ENCODE results near the gene DISP1.

Gene DISP1

DNA sequence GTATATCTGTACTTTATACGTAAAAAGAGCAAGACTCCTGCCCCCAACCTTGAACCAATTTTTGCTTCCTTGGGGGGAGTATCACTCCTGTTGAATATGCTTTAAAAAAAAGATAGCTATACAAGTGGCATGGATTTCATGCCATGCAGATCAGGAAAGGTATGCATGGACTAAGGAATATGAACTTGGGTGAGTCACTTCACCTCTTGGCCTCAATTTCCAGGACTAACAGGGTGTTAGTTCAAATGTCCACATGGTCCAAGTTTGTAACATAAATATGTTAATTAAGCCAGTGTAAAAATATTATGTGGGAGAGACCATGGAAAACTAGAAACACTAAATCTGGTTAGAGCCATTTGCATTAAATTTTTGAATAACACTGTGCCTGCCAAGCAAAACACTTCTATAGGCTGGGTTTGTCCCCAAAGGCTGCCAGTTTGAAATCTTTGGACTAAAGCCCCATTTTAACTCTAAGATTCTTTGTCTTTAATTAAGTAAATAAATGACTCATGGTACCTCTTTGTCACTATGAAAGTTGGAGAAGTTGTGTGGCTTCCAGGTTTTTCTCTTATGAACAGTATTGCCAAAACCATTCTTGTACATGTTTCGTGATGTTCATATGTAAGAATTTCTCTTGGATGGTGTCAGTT is 44.7 kb upstream of the DISP1 start (continued):
- TF ChIP-seq, protein P1, sequence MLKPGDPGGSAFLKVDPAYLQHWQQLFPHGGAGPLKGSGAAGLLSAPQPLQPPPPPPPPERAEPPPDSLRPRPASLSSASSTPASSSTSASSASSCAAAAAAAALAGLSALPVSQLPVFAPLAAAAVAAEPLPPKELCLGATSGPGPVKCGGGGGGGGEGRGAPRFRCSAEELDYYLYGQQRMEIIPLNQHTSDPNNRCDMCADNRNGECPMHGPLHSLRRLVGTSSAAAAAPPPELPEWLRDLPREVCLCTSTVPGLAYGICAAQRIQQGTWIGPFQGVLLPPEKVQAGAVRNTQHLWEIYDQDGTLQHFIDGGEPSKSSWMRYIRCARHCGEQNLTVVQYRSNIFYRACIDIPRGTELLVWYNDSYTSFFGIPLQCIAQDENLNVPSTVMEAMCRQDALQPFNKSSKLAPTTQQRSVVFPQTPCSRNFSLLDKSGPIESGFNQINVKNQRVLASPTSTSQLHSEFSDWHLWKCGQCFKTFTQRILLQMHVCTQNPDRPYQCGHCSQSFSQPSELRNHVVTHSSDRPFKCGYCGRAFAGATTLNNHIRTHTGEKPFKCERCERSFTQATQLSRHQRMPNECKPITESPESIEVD (tag by site-specific recombination; IDR thresholded peaks at IDR 0.05): no peak
- no peak for TF ChIP-seq ZNF830 (tag by site-specific recombination; IDR thresholded peaks at IDR 0.05; ENCODE audit: low read depth)
- TF ChIP-seq ZNF514 (tag by site-specific recombination; IDR thresholded peaks at IDR 0.05): no peak
- no peak for TF ChIP-seq ZNF19 (tag by site-specific recombination; IDR thresholded peaks at IDR 0.05; ENCODE audit: low read depth)
- TF ChIP-seq ZNF610 (tag by site-specific recombination; IDR thresholded peaks at IDR 0.05; ENCODE audit: borderline replicate concordance): no peak
- TF ChIP-seq, protein P2, sequence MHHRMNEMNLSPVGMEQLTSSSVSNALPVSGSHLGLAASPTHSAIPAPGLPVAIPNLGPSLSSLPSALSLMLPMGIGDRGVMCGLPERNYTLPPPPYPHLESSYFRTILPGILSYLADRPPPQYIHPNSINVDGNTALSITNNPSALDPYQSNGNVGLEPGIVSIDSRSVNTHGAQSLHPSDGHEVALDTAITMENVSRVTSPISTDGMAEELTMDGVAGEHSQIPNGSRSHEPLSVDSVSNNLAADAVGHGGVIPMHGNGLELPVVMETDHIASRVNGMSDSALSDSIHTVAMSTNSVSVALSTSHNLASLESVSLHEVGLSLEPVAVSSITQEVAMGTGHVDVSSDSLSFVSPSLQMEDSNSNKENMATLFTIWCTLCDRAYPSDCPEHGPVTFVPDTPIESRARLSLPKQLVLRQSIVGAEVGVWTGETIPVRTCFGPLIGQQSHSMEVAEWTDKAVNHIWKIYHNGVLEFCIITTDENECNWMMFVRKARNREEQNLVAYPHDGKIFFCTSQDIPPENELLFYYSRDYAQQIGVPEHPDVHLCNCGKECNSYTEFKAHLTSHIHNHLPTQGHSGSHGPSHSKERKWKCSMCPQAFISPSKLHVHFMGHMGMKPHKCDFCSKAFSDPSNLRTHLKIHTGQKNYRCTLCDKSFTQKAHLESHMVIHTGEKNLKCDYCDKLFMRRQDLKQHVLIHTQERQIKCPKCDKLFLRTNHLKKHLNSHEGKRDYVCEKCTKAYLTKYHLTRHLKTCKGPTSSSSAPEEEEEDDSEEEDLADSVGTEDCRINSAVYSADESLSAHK (tag by site-specific recombination; IDR thresholded peaks at IDR 0.05): no peak
- no peak for TF ChIP-seq ZNF560 (tag by site-specific recombination; IDR thresholded peaks at IDR 0.05; ENCODE audit: borderline replicate concordance)
- no peak for TF ChIP-seq WT1 (tag by site-specific recombination; IDR thresholded peaks at IDR 0.05)
- TF ChIP-seq ZNF624 (tag by site-specific recombination; IDR thresholded peaks at IDR 0.05): no peak
- TF ChIP-seq ZNF701 (tag by site-specific recombination; IDR thresholded peaks at IDR 0.05): no peak
- TF ChIP-seq ZNF530 (tag by site-specific recombination; IDR thresholded peaks at IDR 0.05; ENCODE audit: low read depth): no peak
- TF ChIP-seq ZNF548 (tag by site-specific recombination; IDR thresholded peaks at IDR 0.05): no peak
- no peak for TF ChIP-seq ZNF184 (tag by site-specific recombination; IDR thresholded peaks at IDR 0.05)
- TF ChIP-seq, protein P3, sequence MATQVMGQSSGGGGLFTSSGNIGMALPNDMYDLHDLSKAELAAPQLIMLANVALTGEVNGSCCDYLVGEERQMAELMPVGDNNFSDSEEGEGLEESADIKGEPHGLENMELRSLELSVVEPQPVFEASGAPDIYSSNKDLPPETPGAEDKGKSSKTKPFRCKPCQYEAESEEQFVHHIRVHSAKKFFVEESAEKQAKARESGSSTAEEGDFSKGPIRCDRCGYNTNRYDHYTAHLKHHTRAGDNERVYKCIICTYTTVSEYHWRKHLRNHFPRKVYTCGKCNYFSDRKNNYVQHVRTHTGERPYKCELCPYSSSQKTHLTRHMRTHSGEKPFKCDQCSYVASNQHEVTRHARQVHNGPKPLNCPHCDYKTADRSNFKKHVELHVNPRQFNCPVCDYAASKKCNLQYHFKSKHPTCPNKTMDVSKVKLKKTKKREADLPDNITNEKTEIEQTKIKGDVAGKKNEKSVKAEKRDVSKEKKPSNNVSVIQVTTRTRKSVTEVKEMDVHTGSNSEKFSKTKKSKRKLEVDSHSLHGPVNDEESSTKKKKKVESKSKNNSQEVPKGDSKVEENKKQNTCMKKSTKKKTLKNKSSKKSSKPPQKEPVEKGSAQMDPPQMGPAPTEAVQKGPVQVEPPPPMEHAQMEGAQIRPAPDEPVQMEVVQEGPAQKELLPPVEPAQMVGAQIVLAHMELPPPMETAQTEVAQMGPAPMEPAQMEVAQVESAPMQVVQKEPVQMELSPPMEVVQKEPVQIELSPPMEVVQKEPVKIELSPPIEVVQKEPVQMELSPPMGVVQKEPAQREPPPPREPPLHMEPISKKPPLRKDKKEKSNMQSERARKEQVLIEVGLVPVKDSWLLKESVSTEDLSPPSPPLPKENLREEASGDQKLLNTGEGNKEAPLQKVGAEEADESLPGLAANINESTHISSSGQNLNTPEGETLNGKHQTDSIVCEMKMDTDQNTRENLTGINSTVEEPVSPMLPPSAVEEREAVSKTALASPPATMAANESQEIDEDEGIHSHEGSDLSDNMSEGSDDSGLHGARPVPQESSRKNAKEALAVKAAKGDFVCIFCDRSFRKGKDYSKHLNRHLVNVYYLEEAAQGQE (tag by site-specific recombination; IDR thresholded peaks at IDR 0.05): no peak

DNA sequence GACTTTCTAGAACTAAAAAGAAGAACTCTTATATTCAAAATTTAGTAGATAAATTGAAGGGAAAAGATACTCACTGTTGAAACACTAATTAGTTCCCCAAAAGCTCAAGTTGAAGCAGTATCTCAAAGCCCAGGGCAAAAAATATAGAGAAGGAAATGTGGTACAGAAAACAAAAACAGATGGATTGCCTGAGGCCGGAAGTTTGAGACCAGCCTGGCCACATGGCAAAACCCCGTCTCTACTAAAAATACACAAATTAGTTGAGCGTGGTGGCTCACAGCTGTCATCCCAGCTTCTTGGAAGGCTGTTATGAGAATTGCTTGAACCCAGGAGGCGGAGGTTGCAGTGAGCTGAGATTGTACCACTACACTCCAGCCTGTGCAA is 41.9 kb upstream of the DISP1 start:
- H3K4me3 ChIP-seq (ENCODE audit: low read depth, low read length): no peak overlapping the region
- no peak overlapping the region for H3K27ac ChIP-seq (ENCODE audit: extremely low read depth, low read depth, low read length)
- H3K4me1 ChIP-seq (ENCODE audit: control insufficient read depth, insufficient read depth, low read length): no peaks in the 10 kb centered on the region
- ChIA-PET CTCF (interaction anchor here (0.9 kb wide), 1 partner anchor 208 kb away, joined by 4 read pairs; no protein-coding TSS in a partner anchor), POLR2A (no interaction called here)
- TF ChIP-seq ZNF596 (tag by site-specific recombination; IDR thresholded peaks at IDR 0.05) (no peak), ZNF202 (tag by site-specific recombination; IDR thresholded peaks at IDR 0.05; ENCODE audit: borderline replicate concordance) (no peak), KLF16 (tag by site-specific recombination; IDR thresholded peaks at IDR 0.05) (no peak), ZNF292 (tag by site-specific recombination; IDR thresholded peaks at IDR 0.05; ENCODE audit: borderline replicate concordance, low read depth) (no peak)
- TF ChIP-seq, protein P4, sequence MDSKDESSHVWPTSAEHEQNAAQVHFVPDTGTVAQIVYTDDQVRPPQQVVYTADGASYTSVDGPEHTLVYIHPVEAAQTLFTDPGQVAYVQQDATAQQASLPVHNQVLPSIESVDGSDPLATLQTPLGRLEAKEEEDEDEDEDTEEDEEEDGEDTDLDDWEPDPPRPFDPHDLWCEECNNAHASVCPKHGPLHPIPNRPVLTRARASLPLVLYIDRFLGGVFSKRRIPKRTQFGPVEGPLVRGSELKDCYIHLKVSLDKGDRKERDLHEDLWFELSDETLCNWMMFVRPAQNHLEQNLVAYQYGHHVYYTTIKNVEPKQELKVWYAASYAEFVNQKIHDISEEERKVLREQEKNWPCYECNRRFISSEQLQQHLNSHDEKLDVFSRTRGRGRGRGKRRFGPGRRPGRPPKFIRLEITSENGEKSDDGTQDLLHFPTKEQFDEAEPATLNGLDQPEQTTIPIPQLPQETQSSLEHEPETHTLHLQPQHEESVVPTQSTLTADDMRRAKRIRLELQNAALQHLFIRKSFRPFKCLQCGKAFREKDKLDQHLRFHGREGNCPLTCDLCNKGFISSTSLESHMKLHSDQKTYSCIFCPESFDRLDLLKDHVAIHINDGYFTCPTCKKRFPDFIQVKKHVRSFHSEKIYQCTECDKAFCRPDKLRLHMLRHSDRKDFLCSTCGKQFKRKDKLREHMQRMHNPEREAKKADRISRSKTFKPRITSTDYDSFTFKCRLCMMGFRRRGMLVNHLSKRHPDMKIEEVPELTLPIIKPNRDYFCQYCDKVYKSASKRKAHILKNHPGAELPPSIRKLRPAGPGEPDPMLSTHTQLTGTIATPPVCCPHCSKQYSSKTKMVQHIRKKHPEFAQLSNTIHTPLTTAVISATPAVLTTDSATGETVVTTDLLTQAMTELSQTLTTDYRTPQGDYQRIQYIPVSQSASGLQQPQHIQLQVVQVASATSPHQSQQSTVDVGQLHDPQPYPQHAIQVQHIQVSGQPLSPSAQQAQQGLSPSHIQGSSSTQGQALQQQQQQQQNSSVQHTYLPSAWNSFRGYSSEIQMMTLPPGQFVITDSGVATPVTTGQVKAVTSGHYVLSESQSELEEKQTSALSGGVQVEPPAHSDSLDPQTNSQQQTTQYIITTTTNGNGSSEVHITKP (tag by site-specific recombination; IDR thresholded peaks at IDR 0.05): no peak
- TF ChIP-seq, protein P5, sequence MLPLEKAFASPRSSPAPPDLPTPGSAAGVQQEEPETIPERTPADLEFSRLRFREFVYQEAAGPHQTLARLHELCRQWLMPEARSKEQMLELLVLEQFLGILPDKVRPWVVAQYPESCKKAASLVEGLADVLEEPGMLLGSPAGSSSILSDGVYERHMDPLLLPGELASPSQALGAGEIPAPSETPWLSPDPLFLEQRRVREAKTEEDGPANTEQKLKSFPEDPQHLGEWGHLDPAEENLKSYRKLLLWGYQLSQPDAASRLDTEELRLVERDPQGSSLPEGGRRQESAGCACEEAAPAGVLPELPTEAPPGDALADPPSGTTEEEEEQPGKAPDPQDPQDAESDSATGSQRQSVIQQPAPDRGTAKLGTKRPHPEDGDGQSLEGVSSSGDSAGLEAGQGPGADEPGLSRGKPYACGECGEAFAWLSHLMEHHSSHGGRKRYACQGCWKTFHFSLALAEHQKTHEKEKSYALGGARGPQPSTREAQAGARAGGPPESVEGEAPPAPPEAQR (tag by site-specific recombination; IDR thresholded peaks at IDR 0.05): no peak
- no peaks in the 10 kb centered on the region for H3K36me3 ChIP-seq (ENCODE audit: control insufficient read depth in 2 of 2, insufficient read depth in 1 of 2, low read length in 2 of 2)
- no peaks in the 10 kb centered on the region for H3K9me3 ChIP-seq (ENCODE audit: control insufficient read depth, insufficient read depth, low read depth, low read length)

Data from HEK293 (cell line).